ENCODE measurements around the gene NTF3. TPM values are rescaled to one million over a fixed set of nuclear protein-coding genes. Genes with fewer than 3 reads are reported as not detected.
A peak's percentile ranks its signal among the peaks of the same experiment; 100 is the strongest.

NTF3 gene
- polyA plus RNA-seq, 4 donors = 3.6 to 5.5 (median 4.8) TPM

GRCh38 chr12:5456030-5456429, 24.1 kb downstream of the NTF3 start:
- no peak for DNase-seq (ENCODE audit: low read depth in 4 of 4, low spot score in 3 of 4)

DNA sequence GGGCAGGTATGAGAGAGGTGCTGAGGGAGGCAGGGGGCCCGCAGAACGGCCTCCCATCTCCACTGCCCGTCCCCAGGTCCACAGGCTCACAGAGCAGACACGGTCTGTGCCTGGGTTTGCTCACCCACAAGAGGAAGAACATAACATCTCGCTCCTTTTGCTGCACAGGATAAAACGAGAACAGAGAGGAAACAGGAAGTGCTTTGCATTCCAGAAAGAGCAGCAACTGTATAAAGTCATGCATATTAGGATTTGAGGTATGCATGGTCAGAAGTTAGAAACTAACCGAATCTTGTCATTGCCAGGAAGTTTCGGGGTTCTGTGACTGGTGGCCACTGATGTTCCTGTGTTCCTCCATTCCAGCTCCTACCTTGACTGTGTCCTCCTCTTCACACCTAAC, 25.0 kb downstream of the NTF3 start:
- DNase-seq (ENCODE audit: low read depth in 4 of 4, low spot score in 3 of 4) = no peak

GRCh38 chr12:5458229-5459050, 26.5 kb downstream of the NTF3 start:
- no peak for DNase-seq (ENCODE audit: low read depth in 4 of 4, low spot score in 3 of 4)

- DNase-seq (ENCODE audit: low read depth in 4 of 4, low spot score in 3 of 4) = no peak
These were observed 27.3 kb downstream of the NTF3 start for GRCh38 chr12:5459051-5459782.

- DNase-seq (ENCODE audit: low read depth in 4 of 4, low spot score in 3 of 4) = no peak
These were observed 28.9 kb downstream of the NTF3 start for GRCh38 chr12:5460817-5461216.

- DNase-seq (ENCODE audit: low read depth in 4 of 4, low spot score in 3 of 4) = no peak
These were observed 30.1 kb downstream of the NTF3 start for GRCh38 chr12:5461966-5462365.

DNA sequence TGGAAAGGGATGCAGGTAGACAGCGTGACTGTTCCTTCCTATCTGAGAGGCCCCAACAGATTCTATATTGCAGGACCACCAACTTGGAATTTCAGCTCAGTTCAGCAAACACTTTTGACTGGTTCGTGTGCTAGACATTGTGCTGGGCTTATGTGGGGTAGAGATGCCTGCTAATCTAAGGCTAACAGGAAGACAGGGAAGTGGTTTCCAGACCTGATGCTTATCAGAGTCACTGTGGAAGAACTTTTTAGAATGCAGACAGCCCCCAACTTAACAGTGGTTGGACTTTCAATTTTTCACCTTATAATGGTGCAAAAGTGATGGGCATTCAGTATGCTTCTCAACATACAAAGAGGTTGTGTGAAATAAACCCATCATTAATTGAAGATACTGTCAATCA, 32.2 kb downstream of the NTF3 start:
- no peak for DNase-seq (ENCODE audit: low read depth in 4 of 4, low spot score in 3 of 4)

- DNase-seq (ENCODE audit: low read depth in 4 of 4, low spot score in 3 of 4) = no peak
These were observed 33.5 kb downstream of the NTF3 start for GRCh38 chr12:5465384-5465783.

DNA sequence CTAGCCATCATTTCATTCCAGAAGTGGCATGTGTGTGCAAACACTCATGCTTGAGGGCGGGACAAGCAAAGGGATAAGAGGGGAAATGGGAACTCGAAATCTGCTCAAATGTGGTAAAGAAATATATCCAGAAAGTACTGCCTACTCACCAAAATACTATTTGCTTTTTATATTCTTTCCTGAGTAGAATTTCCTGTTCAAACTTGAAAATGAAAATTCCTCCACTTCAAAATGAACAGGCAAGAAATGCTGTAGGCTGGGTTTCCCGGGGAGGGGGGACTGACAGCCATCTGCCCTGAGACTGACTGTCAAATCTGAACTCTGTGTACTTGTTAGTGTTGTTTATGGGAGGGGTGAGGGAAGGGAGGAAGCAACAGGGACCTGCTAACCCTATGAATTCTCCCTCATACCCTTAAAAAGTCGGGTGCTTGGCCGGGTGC, 34.6 kb downstream of the NTF3 start:
- DNase-seq (ENCODE audit: low read depth in 4 of 4, low spot score in 3 of 4) = no peak

DNA sequence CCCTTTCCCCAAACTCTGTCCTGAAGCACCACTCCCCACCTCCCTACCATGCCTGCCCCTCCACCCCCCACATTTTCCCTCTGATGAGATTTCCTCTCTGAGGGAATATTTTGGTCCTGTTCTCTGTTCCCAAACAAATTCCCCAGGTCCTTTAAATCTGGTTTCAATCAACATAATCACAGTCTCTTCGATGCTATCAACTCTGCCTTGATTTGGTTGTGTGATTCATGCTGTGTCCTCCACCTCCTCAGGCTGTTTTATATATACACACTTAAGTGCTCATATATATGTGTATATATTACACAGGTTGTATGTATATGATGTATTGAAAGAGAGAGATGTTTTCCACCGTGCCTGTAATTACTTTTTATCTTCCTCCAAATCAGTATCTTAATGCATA, 36.0 kb downstream of the NTF3 start:
- DNase-seq (ENCODE audit: low read depth in 4 of 4, low spot score in 3 of 4) = no peak

GRCh38 chr12:5470221-5470620, 38.3 kb downstream of the NTF3 start:
- DNase-seq (ENCODE audit: low read depth in 4 of 4, low spot score in 3 of 4) = no peak

DNA sequence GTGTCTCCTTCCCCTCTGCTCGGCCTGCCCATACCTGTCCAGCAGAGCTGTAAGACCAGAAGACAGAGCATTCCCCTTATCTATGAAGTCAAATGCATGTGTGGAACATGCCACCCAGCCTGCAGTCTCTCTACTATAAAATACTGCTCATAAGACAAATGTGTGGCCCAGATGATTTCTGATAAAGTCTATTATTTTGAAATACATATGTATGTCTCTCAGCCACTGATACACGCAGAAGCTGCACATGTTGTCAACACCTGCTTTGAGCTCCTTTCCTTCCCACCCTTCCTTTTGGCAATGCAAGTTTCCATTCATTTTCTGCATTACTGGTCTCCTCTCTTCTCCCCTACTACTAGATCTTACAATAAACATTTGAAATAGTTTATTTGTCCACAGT, 38.8 kb downstream of the NTF3 start:
- no peak for DNase-seq (ENCODE audit: low read depth in 4 of 4, low spot score in 3 of 4)

DNA sequence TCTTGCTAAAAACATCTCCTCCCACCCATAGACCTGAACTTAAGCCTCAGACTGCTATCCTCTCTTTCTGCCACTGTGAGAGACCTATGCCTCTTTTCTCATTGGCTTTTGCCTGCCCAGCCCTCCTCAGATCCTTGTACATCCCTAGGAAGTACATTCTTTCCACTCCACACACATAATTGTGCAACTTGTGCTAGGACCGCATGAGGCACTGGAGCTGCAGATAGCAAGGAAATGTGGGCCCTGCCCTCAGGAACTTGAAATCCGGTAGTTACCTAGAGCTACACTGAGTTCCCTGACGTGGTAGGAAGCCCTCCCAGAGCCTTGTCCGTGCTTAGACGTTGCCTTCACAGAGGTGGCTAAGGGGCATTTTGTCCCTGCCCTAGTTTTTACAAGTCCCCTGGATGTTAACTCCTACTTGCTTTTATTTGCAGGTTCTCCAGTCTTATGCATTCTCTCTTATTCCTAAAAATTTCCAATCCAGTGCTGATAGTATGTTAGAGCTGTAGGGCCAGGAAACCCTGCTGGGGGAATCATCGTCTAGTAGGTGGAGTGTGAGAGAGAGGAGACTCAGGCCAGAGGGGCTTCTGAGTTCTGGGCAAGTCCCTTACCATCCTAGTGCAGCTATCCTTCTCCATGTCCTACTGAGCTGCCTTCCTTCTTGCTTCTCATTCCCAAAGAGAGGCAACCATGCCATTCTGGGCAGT, 41.3 kb downstream of the NTF3 start:
- DNase-seq (ENCODE audit: low read depth in 4 of 4, low spot score in 3 of 4) = no peak

DNA sequence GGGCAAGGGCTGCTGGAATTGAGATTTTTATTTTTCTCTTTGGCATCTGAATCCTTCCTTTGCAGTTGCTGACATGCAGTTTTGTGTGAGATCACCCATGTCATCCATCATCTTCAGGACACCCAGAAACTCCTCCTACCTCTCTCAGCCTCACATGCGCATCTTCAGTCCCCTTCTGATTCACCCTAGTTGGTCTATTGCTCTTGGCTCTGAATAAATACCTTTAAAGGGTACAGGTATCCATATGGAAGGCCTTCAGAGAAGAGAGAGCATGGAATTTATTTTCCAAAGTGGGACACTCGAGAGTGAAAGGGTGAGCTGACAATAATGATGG, 41.8 kb downstream of the NTF3 start:
- DNase-seq (ENCODE audit: low read depth in 4 of 4, low spot score in 3 of 4) = no peak

- DNase-seq (ENCODE audit: low read depth in 4 of 4, low spot score in 3 of 4) = no peak
These were observed 44.4 kb downstream of the NTF3 start for GRCh38 chr12:5476356-5476755.

DNA sequence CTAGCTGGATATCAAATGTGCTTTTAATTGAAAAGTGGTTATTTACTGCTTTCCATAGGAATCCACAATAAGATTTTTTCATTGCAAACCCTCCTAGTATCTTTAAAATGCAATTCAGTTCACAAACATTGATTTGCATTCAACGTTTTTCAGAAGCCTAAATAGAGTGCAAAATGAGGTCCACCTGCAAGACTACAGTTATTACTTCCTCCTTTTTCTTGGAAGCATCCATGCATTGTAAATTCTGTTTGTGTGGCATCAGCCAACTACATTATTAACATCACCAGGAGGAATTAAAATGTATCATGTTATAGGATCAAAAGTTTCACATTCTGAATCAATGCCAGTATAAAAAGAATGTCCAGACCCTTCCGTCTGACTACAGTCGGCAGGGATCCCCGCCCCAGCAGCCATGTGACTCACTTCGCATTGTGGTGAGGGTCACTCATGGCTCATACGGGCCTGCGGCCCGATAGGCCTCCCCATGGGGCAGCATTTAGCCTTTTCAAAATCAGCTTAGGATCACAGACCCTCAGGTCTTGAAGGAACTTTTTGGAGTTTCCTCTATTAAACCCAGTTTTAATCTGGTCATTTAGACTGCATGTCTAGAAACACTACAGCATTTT, 46.3 kb downstream of the NTF3 start:
- DNase-seq (ENCODE audit: low read depth in 4 of 4, low spot score in 3 of 4) = no peak

- DNase-seq (ENCODE audit: low read depth in 4 of 4, low spot score in 3 of 4) = no peak
These were observed 47.9 kb downstream of the NTF3 start for GRCh38 chr12:5479761-5480160.

DNA sequence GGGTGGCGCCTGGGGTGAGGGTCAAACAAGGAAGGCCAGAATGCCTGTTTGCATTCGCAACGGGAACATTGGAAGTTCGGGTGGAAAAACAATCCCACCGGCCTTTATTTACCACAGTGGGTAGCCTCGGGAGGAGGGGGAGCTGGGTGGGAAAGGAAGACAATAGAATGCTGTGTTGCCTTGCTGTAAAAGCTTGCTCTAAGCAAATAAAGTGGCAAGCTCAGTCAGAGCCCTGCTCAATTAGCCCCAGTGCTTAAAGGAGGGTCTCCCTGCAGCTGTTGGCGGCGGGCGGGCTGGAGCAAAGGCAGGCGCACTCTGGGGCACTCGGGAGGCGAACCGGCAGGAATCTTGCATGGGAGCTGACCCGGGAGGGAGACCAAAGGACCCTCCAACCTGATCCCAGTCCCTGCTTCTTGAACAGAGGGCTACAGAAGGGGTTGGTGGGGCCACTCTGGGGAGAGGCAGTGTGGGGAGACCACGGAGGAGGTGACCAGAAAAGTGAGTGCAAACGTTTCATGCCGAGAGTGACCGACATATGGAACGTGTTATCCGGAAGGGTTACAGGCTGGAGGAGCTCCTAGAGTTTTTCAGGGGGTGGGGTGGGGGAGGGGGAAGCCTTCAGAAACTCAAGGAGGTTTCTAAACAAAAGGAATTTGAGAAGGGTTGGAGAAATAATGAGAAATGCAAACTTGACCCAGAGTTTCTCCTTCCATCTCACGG, 48.5 kb downstream of the NTF3 start:
- peak; percentile 58 to 71 (median 66) for DNase-seq (ENCODE audit: low read depth in 4 of 4, low spot score in 3 of 4)

- peak in 3 of 4 donors; percentile 41 to 58 (median 48) for DNase-seq (ENCODE audit: low read depth in 4 of 4, low spot score in 3 of 4)
These were observed 49.0 kb downstream of the NTF3 start for GRCh38 chr12:5480938-5481303.

DNA sequence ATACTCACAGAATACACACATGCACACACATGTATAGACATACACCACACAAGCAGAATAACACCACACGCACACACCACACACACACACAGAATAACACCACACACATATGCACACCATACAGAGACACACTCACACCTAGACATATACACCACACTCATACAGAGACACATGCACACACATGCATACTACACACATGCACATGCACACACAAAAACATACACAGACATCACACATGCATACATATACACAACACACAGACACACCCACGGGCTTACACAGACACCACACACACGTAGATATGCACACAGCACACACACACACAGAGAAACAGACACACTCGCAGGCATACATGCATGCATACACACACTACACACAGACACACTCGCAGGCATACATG, 49.7 kb downstream of the NTF3 start:
- no peak for DNase-seq (ENCODE audit: low read depth in 4 of 4, low spot score in 3 of 4)

GRCh38 chr12:5484426-5484825, 52.5 kb downstream of the NTF3 start:
- no peak for DNase-seq (ENCODE audit: low read depth in 4 of 4, low spot score in 3 of 4)
